Activated B cell treated with CpG ODN at 0.5 μM for 24 hours (primary cell): Measurements from ENCODE around the gene CMIP. TPM values are rescaled to one million over a fixed set of nuclear protein-coding genes. Genes with fewer than 3 reads are reported as not detected.

Experiments
- ATAC-seq: fragments of 200-7000 bp; cut with Tn5 transposase; one replicate; pipeline ENCODE4 v1.10.0; 2021; ENCODE audit warnings: low read depth, mild to moderate bottlenecking, moderate library complexity
- CTCF ChIA-PET: fragments of 350-600 bp; sonication (Branson Sonifier 250); formaldehyde crosslinking; loops from one replicate; lab custom pipeline; 2021; ENCODE audit warnings: antibody characterized with exemption; lab: Charles Lee
- POLR2A ChIA-PET: fragments of 350-600 bp; sonication (Branson Sonifier 250); formaldehyde crosslinking; loops from one replicate; lab custom pipeline; 2021; ENCODE audit warnings: antibody characterized with exemption; lab: Charles Lee
- DNase-seq: peaks from one replicate; pipeline ENCODE4 v3.0.0; 2022
- H3K27ac Mint-ChIP-seq: one replicate; pipeline ENCODE4 v1.8.0; 2020; ENCODE audit warnings: mixed read lengths
- H3K27me3 Mint-ChIP-seq: one replicate; pipeline ENCODE4 v1.8.0; 2021; ENCODE audit warnings: mixed read lengths
- H3K36me3 Mint-ChIP-seq: one replicate; pipeline ENCODE4 v1.8.0; 2021; ENCODE audit warnings: low read depth, mixed read lengths
- H3K4me1 Mint-ChIP-seq: one replicate; pipeline ENCODE4 v1.8.0; 2021; ENCODE audit warnings: mixed read lengths
- H3K4me3 Mint-ChIP-seq: one replicate; pipeline ENCODE4 v1.8.0; 2020; ENCODE audit warnings: mild to moderate bottlenecking, mixed read lengths
- H3K9me3 Mint-ChIP-seq: one replicate; pipeline ENCODE4 v1.8.0; 2020; ENCODE audit warnings: mixed read lengths
- intact Hi-C: fragments of 100-400 bp; cut with micrococcal nuclease; formaldehyde crosslinking; loops from one replicate; pipeline ENCODE4 v1.15.1; 2024
- total RNA-seq: library from RNA; stranded (reverse); gene quantifications from 2 replicates; pipeline ENCODE4 v1.2.3, GENCODE V29; 2022
- TF ChIP-seq, protein P1 (sequence below): fragments of 200-600 bp; IDR thresholded peaks from one replicate; pipeline ENCODE4 v1.8.0; 2022; ENCODE audit warnings: antibody characterized with exemption, mild to moderate bottlenecking

CMIP gene
- total RNA-seq, 1 donor from 2014 or later, result 76.3 TPM

DNA sequence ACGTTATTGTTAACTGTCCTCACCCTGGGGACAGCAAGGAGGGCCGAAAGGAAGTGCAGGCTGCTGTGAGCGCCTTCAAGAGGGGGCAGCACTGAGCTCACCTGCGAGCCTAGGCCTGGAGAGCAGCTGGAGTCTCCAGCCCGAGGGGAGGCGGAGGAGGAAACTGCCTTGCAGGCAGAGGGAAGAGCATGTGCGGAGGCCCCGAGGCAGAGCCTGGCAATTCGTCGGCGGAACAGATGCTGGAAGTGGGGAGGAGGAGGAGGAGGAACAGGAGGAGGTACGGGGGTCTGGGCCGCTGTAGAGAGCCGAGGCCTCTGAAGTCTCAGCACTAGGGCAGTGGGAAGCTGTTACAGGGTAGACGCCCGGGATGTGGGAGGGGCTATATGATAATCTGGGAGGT lies 284.8 kb downstream of the CMIP start:
- no peaks in the 10 kb centered on the region for H3K36me3 Mint-ChIP-seq
- no peaks in the 10 kb centered on the region for H3K9me3 Mint-ChIP-seq
- no peak for ATAC-seq
- intact Hi-C loops, result no loop called here
- ChIA-PET POLR2A (interaction anchor here (0.6 to 1.9 kb wide), 10 partner anchors 10 to 249 kb away, joined by 3 to 22 read pairs (median 5); no protein-coding TSS in a partner anchor), CTCF (interaction anchor here (0.7 to 2.3 kb wide), 18 partner anchors 9 to 709 kb away, joined by 3 to 26 read pairs (median 4); no protein-coding TSS in a partner anchor)
- peak overlapping the region; percentile 85 for H3K4me3 Mint-ChIP-seq
- no peak for DNase-seq
- H3K4me1 Mint-ChIP-seq, result peaks cover 31% of the 10 kb centered on the region
- H3K27me3 Mint-ChIP-seq, result no peaks in the 10 kb centered on the region
- peak overlapping the region; percentile 72 for H3K27ac Mint-ChIP-seq
- TF ChIP-seq, protein P1, sequence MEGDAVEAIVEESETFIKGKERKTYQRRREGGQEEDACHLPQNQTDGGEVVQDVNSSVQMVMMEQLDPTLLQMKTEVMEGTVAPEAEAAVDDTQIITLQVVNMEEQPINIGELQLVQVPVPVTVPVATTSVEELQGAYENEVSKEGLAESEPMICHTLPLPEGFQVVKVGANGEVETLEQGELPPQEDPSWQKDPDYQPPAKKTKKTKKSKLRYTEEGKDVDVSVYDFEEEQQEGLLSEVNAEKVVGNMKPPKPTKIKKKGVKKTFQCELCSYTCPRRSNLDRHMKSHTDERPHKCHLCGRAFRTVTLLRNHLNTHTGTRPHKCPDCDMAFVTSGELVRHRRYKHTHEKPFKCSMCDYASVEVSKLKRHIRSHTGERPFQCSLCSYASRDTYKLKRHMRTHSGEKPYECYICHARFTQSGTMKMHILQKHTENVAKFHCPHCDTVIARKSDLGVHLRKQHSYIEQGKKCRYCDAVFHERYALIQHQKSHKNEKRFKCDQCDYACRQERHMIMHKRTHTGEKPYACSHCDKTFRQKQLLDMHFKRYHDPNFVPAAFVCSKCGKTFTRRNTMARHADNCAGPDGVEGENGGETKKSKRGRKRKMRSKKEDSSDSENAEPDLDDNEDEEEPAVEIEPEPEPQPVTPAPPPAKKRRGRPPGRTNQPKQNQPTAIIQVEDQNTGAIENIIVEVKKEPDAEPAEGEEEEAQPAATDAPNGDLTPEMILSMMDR, result no peak

DNA sequence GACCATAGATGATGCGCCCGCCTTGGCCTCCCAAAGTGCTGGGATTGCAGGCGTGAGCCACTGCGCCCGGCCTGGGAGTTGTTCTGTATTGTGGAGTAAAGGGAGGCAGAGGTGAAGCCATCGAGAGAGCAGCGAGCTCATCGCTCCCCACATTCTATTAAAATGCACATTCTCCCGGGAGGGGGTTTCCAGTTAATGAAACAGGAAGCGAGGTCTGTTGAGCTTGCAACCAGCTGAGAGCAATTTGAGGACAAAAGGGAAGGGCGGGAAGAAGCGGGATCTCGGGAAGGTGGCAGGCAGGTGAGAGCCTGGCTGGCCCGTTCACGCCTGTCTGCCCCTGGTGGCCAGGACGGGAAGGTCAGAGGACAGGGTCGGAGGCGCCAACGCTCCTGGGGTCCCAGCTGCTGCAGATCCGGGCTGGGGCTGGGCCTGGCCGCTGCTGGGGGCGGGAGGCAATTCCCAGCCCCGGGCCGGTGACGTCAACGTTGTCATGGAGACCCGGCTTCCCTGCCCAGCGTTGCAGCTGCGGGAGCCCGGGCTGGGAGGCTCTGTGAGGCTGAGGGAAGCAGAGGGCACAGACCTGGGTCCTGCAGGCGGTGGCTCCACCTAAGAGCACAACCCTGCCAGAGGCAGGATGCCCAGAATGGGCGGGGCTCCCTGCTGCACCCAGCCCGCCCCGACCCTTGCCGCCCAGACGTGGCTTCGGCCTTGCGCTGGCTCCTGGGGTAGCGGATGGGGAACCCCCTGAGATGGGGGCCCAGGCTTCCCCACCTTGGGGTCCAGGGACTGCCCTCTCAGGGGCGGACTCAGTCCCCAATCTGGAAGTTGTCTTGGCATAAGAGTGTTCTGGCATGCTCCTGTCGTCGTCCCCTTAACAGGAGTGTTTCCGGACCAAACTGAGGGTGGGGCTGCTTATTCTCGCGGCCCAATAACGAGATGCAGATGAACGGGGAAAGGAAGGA lies 285.8 kb downstream of the CMIP start:
- ChIA-PET CTCF (interaction anchor here (0.6 to 2.3 kb wide), 21 partner anchors 8 to 710 kb away, joined by 3 to 26 read pairs (median 4); no protein-coding TSS in a partner anchor), POLR2A (interaction anchor here (0.9 to 1.9 kb wide), 11 partner anchors 9 to 249 kb away, joined by 3 to 22 read pairs (median 5); no protein-coding TSS in a partner anchor)
- Mint-ChIP-seq H3K4me1 (peaks cover 31% of the 10 kb centered on the region), H3K9me3 (no peaks in the 10 kb centered on the region), H3K4me3 (peak overlapping the region; percentile 85), H3K27ac (peak overlapping the region; percentile 86), H3K36me3 (no peaks in the 10 kb centered on the region), H3K27me3 (no peaks in the 10 kb centered on the region)
- ATAC-seq, result peak; percentile 95
- intact Hi-C loops, result loop anchor here (1.0 to 10.0 kb wide), 4 partner anchors 14 to 1186 kb away; partner anchors contain the start of gene DYNLRB2
- TF ChIP-seq, protein P1, result no peak
- peak; percentile 65 for DNase-seq

DNA sequence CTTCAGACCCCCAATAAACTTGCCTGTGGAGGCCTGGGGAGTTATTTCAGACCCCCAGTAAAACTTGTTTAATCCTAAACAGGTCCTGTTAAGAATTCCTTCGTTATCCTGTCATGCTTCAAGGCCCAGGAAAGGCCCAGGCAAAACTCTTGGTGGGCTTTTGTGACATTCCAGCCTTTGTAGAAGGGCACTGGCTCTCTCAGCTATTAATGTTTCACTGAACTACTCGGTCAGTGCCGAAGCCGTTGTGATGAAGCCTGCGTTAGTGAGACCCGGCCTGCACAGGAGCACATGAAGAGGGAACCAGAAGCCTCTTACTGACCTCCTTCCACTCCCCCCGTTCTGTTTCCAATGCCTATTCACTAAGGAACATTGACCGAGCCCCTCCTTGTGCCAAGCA lies 287.0 kb downstream of the CMIP start:
- Mint-ChIP-seq H3K4me1 (peaks cover 31% of the 10 kb centered on the region), H3K9me3 (no peaks in the 10 kb centered on the region), H3K27me3 (no peaks in the 10 kb centered on the region), H3K27ac (no peak overlapping the region), H3K36me3 (no peaks in the 10 kb centered on the region), H3K4me3 (no peak overlapping the region)
- intact Hi-C loops, result loop anchor here (2.0 to 10.0 kb wide), 2 partner anchors 329 to 1187 kb away; partner anchors contain the start of gene DYNLRB2
- ChIA-PET CTCF (no interaction called here), POLR2A (no interaction called here)
- DNase-seq, result no peak
- TF ChIP-seq, protein P1, result no peak
- ATAC-seq, result no peak

DNA sequence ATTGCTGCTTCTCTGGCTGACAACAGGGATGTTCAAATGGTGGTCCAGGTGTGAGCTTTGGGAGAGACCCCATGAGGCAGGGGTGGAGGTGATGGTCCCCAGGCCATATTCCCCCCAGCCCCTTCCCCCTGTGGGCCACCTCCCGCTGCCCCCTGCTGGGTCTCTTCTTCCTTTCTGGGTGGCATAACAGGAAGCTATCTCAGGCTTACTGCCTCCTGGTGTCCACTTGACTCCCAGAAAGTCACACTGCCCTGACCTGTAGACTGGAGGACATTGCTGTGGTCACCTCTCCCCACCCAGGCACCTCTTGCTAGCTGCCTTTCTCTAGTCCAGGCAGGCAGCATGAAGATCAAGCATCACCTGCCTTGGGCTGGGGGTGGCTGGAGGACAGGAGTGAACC lies 288.1 kb downstream of the CMIP start:
- Mint-ChIP-seq H3K27me3 (no peaks in the 10 kb centered on the region), H3K4me3 (no peak overlapping the region), H3K9me3 (no peaks in the 10 kb centered on the region), H3K36me3 (no peaks in the 10 kb centered on the region), H3K27ac (no peak overlapping the region), H3K4me1 (peaks cover 32% of the 10 kb centered on the region)
- ChIA-PET POLR2A (no interaction called here), CTCF (interaction anchor here (0.6 to 1.5 kb wide), 2 partner anchors 35 to 435 kb away, joined by 3 to 4 read pairs; no protein-coding TSS in a partner anchor)
- DNase-seq, result no peak
- intact Hi-C loops, result loop anchor here (10.0 kb wide), 1 partner anchor 1188 kb away; the partner anchor contains the start of gene DYNLRB2
- ATAC-seq, result no peak
- TF ChIP-seq, protein P1, result no peak
